ENCODE results near the gene MIB1. TPM values are rescaled to one million over a fixed set of nuclear protein-coding genes. Genes with fewer than 3 reads are reported as not detected.

Gene MIB1
- total RNA-seq, 4 donors from 2014 or later: 25.9 to 121 (median 64.1) TPM

DNA sequence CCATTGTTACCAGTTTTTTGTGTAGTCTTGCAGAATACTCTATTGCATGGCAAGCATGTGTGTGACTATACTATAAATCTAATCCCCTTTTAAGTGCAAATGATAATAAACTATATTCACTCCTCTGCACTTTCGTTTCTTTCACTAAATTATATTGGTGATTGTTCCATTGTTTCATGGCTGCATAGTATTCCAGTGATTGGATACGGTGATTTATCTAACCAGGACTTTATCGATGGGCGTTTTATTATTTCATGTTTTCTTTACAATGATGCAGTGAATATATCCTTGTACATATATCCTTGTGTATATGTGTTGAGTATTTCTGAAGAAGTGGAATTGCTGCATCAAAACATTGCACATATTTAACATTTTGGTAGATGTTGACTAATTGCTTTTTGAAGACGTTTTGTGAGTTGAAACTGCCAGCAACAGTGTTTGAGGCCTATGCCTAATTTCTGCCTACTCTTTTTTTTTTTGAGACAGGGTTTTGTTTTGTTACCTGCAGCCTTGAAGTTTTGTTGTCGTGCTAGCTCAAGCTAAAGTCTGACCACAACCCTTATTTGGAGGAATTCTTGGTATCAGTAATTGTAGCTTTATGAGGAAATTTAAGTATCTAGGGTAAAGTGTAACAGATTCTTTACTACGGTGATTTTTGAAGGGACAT, 2.7 kb downstream of the MIB1 start:
- no peaks in the 10 kb centered on the region for H3K27me3 ChIP-seq
- H3K36me3 ChIP-seq: no peaks in the 10 kb centered on the region
- no peak for TF ChIP-seq POLR2A (IDR thresholded peaks at IDR 0.05)
- TF ChIP-seq, protein P1, sequence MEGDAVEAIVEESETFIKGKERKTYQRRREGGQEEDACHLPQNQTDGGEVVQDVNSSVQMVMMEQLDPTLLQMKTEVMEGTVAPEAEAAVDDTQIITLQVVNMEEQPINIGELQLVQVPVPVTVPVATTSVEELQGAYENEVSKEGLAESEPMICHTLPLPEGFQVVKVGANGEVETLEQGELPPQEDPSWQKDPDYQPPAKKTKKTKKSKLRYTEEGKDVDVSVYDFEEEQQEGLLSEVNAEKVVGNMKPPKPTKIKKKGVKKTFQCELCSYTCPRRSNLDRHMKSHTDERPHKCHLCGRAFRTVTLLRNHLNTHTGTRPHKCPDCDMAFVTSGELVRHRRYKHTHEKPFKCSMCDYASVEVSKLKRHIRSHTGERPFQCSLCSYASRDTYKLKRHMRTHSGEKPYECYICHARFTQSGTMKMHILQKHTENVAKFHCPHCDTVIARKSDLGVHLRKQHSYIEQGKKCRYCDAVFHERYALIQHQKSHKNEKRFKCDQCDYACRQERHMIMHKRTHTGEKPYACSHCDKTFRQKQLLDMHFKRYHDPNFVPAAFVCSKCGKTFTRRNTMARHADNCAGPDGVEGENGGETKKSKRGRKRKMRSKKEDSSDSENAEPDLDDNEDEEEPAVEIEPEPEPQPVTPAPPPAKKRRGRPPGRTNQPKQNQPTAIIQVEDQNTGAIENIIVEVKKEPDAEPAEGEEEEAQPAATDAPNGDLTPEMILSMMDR (IDR thresholded peaks at IDR 0.05): no peak
- intact Hi-C loops (cut with DNase I; ENCODE audit: low total_unique reads): no loop called here
- no peak for DNase-seq
- H3K4me1 ChIP-seq: no peaks in the 10 kb centered on the region
- peak overlapping the region in 1 of 2 donors; percentile 98 for H3K4me3 ChIP-seq
- no peak overlapping the region for H3K27ac ChIP-seq
- no peaks in the 10 kb centered on the region for H3K9me3 ChIP-seq

DNA sequence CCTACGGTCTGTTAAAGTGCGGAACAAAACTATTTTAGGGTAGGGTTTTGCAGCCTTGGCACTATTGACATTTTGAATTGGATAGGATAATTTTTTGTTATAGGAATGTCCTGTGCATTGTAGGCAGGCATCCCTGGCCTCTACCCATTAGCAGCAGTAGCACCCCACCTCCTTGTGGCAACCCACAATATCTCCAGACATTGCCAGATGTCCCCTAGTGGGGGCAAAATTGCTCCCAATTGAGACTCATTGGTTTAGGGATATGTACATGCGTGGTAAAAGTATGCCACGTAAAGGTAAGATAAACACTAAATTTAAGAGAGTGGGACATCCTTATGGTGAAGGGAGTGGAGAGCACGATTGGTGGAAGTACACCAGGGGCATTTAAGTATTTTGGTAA, 4.6 kb downstream of the MIB1 start:
- Histone ChIP-seq H3K27me3 (no peaks in the 10 kb centered on the region), H3K36me3 (no peaks in the 10 kb centered on the region), H3K9me3 (no peaks in the 10 kb centered on the region), H3K4me1 (no peaks in the 10 kb centered on the region), H3K4me3 (no peak overlapping the region), H3K27ac (no peak overlapping the region)
- intact Hi-C loops (cut with DNase I; ENCODE audit: low total_unique reads): no loop called here
- no peak for TF ChIP-seq POLR2A (IDR thresholded peaks at IDR 0.05)
- TF ChIP-seq, protein P1 (IDR thresholded peaks at IDR 0.05): no peak
- DNase-seq: no peak

DNA sequence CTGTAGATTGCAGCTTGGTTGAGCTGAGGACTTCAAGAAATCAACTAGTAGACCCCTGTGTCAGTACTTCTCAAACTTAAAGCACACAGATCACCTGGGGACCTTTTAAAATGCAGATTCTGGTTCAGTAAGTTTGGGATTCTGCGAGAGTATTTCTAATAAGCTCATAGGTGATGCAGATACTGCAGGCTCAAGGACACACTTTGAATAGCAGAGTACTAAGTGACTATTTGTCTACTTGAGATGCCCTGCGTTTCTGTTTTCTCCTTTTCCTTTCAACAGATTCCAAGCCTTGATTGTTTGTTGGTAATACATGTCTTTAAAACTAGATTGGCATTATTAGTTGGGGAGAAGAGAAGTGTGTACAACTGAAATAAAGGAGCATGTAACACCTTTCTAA, 6.7 kb downstream of the MIB1 start:
- intact Hi-C loops (cut with DNase I; ENCODE audit: low total_unique reads): no loop called here
- H3K27me3 ChIP-seq: no peaks in the 10 kb centered on the region
- H3K36me3 ChIP-seq: no peaks in the 10 kb centered on the region
- no peaks in the 10 kb centered on the region for H3K4me1 ChIP-seq
- DNase-seq: no peak
- H3K9me3 ChIP-seq: no peaks in the 10 kb centered on the region
- no peak overlapping the region for H3K27ac ChIP-seq
- TF ChIP-seq, protein P1 (IDR thresholded peaks at IDR 0.05): no peak
- no peak for TF ChIP-seq POLR2A (IDR thresholded peaks at IDR 0.05)
- no peak overlapping the region for H3K4me3 ChIP-seq

DNA sequence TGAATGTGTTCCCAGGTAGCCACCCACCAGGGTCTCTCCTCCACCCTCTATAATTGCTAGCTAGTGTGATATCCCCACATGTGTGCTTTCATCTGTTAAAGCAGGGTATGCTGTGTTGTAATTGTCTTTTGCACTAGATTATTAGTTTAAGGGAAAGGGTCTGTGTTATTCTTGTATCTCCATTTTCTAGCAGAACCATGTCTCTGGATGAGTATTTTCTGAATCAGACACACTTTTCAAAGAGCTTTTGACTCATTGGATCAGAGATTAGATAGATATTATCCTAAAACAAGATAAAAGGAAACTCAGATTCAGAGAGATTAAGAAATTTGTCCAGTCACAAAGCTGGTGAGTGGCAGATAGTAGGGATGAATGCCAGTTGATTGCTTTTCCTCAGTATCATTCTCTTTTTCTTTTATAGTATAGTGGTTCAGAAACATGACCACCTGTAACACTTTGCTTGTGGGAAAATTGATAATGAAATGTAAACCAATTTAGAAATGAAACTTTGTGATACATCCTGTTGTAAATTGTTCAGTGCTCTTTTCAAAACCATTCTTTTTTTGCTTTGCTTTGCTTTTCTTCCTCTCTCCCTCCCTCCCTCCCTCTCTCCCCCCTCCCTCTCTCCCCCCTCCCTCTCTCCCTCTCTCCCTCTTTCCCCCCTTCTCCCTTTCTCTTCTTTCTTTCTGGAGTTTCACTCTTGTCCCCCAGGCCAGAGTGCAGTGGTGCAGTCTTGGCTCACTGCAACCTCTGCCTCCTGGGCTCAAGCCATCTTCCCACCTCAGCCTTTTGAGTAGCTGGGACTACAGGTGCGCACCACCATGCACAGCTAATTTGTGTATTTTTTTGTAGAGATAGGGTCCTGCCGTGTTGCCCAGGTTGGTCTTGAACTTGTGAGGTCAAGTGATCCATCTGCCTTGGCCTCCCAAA, 7.4 kb downstream of the MIB1 start:
- no peak for DNase-seq
- H3K4me3 ChIP-seq: no peak overlapping the region
- TF ChIP-seq, protein P1 (IDR thresholded peaks at IDR 0.05): no peak
- TF ChIP-seq POLR2A (IDR thresholded peaks at IDR 0.05): no peak
- intact Hi-C loops (cut with DNase I; ENCODE audit: low total_unique reads): no loop called here
- no peaks in the 10 kb centered on the region for H3K9me3 ChIP-seq
- H3K36me3 ChIP-seq: no peaks in the 10 kb centered on the region
- no peaks in the 10 kb centered on the region for H3K27me3 ChIP-seq
- H3K4me1 ChIP-seq: no peaks in the 10 kb centered on the region
- H3K27ac ChIP-seq: no peak overlapping the region

DNA sequence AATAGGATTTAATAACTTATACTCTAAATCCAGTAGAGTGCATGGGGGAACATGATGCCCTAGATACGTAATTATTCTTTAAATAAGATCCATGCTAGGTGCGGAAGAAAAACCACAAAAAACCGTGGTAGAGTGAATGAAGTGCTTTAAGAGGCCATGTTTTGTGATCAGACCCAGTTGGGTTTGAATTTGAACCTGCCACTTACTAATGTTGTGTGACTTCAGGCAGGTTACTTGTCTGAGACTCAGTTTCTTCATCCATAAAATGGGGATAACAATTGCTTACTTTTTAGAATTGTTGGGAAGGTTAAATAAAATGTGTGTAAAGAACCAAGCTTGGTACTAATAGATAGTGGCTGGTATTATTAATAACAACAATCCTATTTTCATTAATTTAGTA, 17.2 kb downstream of the MIB1 start:
- no peak for DNase-seq
- Histone ChIP-seq H3K4me1 (peaks cover 0 to 6% of the 10 kb centered on the region in 2 donors), H3K9me3 (no peaks in the 10 kb centered on the region), H3K36me3 (no peaks in the 10 kb centered on the region), H3K27ac (no peak overlapping the region), H3K27me3 (no peaks in the 10 kb centered on the region), H3K4me3 (no peak overlapping the region)
- TF ChIP-seq, protein P1 (IDR thresholded peaks at IDR 0.05): no peak
- no peak for TF ChIP-seq POLR2A (IDR thresholded peaks at IDR 0.05)
- intact Hi-C loops (cut with DNase I; ENCODE audit: low total_unique reads): no loop called here
